Glomerular visceral epithelial cell (primary cell): Measurements from ENCODE around the gene ABHD11.
"Not testable (repeated sequence)": the region's sequence is repeated elsewhere in the genome, so short reads cannot be mapped to it uniquely, and the experiment has no call there.

ENCODE experiments used
- DNase-seq: peaks from one replicate; pipeline ENCODE4 v3.0.0-alpha.2; 2016; ENCODE audit errors: extremely low spot score

Gene ABHD11

DNA sequence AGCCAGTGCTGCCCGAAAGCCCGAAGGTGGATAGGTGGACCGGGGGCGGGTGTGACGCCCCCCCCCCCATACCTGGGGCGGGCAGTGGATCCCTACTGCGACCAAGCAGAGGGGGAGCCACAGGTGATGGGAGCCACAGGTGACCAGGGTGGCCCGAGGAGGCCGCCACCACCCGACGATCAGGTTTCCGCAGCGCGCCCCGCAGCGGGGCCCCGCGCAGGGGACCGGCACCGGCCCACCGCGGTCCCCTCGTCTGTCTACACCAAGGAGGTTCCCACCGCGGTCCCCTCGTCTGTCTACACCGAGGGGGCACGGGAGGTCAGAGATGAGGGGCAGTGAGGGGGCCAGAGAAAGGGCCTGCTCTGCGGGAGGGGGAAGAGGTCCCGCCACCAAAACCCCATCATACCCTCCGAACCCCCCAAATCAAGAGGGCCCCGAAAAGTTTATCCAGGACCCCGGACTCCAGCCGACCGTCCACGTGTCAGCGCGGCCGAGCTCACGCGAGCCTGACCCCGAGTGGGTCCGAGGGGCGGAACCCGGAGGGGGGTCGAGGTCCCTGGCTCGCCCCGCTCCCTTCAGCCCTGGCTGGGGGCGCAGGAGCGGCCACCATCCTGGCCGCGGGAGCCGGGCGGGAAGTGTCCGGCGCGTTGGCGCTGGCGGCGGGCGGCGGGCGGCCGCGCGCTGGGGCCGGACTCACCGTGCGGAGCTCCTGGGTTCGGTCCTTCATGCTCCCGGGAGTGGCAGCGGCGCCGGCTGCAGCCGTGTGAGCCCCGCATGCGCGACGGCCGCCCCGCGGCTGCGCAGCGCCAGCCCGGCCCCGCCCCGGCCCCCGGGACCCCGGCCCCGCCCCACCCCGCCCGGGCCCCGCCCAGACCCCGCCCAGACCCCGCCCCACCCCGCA, 19.4 kb downstream of the ABHD11 start, which contains the start of gene STX1A:
Gene STX1A (minus strand): TSS at position 765 of the 901 bp plus-strand sequence. CDS start 38 bp downstream, at position 727.
- peak; percentile 78 for DNase-seq

DNA sequence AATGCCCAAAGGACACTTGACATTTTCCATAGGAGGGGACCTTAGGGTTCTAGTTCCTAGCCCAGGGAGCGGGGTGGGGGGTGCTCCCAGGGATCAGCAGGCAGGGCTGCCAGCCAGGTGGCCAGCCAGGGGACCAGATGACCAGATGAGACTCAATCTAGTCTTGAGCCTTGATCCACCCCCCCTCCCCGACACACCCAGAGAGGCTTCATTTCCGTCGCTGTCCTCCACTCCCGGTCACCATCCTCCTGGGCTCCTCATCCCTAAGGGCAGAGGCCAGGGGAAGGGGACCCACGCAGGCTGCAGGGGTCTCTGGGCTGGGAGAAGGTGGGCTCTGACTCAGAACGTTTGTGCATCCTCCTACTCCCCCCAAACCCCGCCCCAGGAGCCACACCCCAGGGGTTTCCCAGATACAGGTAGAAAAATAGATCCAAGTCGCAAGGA, 20.1 kb downstream of the ABHD11 start:
- no peak for DNase-seq

DNA sequence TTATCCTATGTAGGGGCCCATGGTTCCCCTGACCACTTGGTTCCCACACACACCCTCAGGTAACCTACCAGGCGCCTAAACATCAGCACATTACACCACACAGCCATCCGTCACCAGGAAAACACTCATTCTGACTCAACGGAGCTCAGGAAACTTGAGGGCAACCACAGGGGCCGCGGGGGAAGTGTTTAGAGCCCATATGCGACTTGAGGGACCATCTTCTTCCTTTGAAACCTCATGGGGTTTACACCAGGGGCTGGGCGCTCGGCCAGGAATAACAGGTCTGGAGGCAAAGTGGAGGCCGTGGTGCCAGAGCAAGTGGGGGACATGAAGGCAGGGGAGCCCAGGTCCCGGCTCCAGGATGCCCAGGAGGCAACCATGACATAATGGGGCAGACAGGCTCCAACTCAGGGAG, 20.6 kb downstream of the ABHD11 start:
- peak; percentile 96 for DNase-seq

DNA sequence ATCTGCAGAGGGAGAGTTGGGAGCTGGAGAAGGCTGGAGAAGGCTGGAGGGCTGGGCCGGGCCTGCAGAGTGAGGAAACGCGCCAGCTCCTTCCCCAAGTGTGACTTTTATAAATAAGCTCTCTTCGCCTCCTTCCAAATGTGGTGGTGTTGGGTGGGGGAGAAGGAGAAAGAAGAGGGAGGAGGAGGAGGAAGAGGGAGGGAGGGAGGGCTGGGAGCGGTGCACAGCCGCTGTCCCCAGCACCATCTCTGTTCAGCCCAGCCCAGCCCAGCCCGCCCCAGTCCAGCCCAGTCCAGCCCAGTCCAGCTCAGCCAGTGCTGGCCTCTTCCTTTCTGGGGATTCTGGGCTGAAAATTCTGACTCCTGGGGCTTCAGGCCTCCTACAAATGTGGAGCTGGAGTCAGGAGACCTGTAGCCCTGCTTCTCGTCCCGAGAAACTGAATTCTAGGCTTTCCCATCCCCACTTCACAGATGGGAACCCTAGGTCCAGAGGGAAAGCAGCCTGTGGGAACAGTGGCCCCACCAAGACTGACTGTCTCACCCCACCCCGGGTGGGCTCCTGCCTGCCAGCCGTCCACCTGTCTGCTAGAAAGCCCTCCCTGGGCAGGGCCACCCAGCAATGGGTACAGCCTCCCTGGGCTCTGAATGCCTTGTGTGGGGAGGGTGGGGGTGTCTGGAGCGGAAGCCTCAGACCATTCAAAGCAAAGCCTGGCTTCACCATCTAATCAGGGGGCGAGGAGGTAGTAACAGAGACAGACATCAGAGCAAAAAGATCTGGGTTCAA, 21.4 kb downstream of the ABHD11 start:
- no peak for DNase-seq

DNA sequence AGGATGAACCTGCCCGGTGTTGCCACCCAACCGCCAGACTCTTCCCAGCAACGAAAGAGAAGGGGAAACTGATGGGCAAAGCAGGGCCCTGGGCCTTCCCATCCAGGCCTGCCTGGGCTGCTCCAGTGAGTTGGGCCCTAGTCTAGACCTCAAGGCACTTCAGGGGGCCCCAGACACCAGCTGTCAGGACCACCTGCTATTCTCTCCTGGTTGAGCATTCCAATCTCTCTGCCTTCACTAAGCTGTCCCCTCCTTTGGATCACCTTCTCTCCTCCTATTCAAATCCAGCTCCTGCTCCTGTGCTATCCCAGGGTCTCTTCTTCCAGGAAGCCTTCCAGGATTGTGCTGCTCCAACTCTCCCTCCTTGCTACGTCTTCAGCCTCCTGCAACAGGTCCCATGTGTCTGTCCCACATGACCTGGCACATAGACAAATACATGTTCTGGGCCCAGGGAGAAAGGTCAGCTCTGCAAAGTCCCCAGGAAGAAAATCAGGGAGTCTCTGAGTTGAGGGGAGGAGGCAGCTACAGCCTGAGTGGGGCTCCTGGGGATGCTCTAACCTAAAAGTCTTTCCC, 22.2 kb downstream of the ABHD11 start:
- DNase-seq: no peak

DNA sequence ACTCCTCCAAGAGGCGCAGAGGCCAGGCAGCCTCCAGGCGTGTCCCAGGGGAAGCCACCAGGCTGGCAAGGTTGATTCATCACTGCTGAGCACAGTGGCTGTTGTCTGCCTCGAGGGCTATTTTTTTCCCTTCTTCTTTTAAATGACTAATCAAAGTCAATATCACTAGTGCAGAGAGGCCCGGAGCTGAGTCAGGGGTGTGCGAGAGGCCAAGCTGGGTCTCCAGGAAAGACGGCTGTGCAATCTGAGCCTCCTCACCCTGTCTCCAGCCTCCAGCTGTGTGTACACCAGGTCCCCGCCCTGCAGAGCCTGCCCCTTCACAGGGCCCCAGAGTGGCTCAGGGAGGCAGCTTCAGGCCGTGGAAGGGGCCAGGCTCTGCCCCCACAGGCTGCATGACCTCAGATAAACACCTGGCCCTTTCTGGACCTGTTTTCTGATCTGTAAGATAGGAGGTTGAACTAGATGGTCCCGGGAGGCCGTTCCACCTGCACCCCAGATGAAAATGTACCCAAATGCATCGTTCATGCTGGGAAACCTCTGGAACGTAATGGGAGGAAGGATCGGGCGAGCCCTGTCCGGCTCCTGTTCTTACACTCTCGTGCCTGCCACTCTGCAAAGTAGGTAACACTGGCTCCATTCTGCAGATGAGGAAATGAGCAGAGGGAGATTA, 22.8 kb downstream of the ABHD11 start:
- peak; percentile 93 for DNase-seq

DNA sequence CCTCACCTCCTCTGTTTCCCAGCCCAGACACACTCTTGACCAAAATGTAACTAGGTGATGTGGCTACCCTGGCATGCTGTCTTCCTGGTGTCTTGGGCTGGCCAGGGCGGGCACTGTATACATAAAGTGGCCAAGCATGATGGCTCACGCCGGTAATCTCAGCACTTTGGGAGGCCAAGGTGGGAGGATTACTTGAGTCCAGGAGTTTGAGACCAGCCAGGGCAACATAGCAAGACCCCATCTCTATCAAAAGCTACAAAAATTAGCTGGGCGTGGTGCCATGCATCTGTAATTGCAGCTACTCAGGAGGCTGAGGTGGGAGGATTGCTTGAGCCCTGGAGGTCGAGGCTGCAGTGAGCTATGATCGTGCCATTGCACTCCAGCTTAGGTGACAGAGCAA, 25.3 kb downstream of the ABHD11 start:
- DNase-seq: not testable (repeated sequence)

DNA sequence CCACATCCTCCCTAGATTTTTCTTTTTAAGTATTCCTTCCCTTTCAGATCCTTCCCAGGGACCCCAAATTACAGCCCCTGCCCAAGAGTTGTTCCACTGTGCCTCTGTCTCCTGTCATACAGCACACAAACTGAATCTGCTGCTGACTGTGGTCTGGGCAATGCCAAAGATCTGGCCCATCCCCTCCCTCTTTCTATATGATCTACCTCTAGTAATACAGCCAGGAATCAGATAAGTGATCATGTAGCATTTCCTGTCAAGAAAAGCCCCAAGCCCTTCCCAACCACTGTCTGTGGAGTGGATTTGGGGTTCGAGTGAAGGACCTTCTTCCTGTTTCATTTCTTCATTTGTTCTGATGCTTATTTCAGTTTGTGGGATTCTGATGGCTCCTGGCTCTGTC, 25.8 kb downstream of the ABHD11 start:
- no peak for DNase-seq

DNA sequence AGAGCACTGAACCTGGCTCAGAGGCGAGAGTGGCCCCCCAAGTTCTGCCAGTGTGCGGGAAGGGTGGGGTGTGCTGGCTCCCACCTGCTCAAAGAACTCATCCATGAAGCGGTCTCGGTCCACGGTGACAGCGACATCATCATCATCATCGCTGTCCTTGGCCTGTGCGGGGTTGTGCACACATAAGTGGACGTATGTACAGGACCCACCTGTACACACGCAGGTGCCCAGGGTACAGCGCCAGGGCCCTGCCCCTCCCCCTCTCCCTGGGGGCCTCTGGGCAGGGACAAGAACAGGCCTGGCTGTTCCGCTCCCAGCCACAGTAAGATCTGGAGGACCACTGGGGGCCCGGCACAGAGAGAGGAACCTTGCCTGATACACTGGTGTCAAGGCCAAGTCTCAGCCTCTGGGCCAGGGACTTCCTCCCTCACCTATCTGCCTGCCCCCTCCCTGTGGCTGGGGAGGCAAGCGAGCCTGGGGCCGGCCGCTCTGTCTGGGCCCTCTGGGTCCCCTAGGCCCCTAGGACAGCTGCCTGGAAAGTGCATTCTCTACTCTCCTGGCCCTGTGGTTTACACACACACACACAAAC, 29.5 kb downstream of the ABHD11 start:
- no peak for DNase-seq

DNA sequence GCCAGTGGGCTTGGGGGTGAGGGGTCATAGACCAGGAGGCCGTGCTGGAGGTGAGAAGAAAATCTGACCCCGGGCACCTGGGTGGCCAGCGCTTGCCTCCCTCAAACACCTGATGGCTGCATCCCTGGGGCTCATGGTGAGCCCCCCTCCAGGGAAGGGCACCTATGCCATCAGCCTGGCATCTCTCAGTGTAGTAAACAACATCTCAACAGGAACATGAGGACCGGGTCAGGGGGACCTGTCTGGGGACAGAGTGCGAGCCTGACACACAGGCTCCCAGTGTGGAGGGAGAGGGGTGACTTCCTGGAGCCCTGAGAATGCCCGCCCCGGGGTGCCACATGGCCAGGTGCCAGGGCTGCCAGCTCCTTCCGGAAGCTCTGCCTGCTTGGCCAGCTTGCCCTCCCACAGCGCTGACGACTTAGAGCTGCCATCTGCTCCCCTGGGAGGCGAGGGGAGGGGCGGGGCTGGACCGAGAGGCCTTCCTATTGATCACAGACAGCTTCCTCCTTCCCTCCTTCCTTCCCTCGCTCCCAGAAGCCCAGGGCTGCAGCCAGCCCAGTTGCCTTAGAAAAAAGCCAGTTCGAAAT, 31.5 kb downstream of the ABHD11 start:
- no peak for DNase-seq

DNA sequence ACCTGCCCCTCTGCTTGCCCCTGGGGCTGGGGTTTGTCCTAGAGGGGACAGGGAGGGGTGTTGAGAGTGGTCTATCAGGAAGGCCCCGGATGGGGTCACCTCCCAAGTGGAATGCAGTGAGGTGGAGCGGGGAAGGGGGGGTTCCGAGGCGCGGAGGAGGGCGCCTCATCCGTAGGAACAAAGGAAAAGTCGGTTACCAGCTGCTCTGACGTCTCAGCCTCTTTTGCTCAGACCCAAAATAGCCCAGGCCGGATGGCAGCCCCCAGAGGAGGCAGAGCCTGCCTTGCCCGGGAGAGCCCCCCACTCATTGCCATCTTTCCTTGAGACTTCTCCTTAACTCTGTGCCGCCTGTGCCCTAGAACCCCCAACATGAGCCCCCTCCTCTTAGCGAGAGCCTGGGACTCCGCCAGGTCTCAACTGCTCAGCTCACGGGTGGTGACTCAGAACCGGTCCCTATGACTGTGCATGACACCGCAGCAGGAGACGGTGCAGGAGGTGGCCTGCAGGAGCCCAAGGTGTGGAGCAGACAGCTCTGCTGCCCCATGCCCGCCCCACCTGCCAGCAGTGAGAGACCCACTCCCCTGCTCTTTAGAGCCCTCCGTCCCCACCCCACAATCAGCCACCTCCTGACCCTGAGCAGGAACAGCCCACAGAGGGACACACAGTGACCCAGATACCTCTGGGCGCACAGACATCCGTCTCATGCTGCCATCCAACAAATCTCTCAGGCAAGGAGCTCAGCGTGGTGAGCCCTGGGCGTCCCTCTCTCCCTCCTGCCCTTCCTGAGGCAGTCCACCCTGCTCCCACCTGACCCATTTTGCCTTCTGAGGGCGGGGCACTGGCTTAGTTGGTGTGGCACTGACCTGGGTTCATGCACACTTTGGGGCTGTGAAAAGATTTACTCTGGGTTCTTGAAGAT, 32.2 kb downstream of the ABHD11 start:
- no peak for DNase-seq

DNA sequence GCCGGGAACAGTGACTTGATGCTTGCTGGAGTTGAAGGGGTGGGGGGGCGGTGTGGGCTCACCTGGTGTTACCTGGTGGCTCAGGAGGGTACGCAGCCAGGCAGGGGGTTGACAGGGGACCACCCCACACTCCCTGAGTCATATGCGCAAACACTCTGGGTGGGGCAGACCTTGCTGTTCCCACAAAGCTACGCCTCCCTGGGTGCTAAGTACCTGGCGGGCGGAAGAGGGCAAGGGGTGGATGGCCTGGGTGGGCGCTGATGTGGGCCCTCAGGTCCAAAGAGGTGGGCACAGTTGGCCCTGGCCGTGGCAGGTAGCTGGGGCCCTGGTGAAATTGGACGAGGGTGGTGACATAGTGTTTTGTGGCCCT, 33.1 kb downstream of the ABHD11 start:
- no peak for DNase-seq

DNA sequence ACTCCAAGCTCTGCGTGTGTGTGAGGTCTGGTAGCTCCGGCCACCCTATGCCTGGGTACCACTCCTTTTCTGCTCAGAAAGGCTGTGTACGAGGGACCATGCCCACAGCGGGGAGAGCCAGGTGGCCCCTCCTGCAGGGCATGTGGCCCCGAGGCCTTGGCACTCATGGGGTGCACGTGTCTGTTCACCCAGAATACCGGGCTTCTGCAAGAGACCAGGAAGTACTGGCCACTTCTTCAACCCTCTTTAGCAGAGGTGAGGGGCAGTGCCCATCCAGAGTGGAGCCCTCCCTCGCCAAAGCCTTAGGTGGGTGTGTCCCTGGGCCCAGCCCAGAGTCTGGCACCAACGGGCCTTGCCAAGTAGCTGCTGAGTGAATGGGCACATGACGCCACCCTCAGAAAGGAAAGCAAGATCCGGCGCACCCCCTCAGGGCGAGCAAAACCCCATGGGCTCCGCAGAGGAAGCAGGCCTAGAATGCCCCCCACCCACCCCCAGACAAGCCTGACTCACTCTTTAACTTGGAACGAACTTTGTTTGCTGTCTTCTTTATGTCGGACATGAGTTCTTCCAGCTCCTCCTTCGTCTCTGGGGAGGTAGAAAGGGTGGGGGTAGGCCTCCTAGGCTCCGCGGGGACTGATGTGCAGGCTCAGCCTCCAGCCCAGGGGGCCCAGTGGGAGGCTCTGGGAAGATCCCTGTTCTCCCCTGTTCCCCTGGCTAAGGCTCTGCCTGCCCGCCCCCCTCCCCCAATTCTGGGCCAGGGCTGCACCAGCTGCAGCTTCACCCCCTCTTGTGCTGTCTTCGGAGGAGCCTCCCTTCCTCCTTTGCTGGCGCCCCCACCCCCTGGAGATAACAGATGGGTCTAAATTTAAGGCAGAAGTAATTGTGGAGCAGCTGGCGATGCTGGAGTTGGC, 33.7 kb downstream of the ABHD11 start:
- no peak for DNase-seq

DNA sequence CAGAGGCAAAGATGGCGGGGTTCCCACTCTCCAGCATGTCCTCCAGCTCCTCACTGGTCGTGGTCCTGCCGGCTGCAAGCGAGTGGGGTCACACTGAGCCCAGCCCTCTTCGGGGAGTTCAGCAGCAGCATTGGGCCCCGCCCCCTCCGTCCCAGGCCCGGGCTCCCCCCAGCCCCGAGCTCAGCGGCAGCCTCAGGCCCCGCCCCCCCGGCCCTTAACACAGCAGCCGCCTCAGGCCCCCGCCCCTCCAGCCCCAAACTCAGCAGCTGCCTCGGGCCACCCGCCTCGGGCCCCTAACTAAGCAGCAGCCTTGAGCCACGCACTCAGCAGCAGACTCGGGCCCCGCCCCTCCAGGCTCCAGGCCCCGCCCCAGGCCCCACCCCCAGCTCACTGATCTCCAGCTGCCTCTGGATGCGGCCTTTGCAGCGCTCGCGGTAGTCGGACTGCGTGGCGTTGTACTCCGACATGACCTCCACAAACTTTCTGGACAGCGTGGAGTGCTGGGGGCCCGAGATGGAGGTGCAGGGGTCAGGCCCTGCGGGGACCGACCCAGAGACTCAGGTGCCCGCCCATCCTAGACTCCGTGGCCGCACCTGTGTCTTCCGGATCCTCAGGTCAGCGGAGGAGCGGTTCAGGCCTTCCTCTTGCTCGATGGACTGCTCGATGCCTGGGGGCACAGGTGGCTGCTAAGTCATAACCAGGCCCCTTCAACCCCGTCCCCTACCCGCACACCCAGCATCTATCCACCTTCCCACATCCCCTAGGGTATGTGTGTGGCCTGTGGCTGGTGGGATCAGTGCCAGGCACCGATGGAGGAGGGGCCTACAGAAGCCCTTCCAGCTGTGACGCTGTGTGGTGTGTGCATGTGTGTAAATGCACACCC, 34.6 kb downstream of the ABHD11 start:
- DNase-seq: no peak

DNA sequence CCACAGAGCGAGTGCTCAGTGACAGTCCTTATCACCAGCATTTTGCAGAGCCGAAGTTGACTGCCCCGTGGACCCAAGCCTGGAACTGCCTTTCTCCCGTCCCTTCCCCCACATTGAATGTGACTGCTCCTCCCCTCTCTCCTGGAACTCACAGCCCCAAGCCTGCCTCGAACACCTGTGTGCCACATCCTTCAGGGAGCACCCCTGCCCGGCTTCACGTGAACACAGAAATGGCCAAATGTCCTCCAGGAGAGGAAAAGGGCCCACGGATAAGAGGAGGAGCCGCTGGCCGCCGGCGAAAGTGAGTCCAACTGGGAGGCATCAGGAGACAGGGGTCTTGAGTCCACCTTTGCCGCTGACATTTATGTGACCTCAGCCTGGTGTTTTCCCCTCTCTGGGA, 35.4 kb downstream of the ABHD11 start:
- DNase-seq: no peak

DNA sequence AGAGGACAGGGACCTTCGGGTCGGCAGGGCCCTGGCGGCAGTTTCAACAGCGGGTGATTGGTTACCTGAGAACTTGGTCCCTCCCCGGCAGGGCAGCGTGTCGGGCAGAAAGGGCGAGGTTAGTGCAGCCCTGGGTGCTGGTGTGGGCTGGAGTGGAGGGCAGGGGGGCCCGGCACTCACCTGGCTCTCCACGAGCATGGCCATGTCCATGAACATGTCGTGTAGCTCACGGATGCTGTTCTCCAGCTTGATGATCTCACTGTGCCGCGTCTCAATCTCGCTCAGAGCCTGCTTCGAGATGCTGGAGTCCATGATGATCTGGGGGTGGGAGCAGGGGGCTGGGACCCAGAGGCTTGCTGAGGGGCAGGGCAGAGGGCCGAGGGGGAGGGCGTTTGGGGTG, 35.9 kb downstream of the ABHD11 start:
- DNase-seq: no peak

DNA sequence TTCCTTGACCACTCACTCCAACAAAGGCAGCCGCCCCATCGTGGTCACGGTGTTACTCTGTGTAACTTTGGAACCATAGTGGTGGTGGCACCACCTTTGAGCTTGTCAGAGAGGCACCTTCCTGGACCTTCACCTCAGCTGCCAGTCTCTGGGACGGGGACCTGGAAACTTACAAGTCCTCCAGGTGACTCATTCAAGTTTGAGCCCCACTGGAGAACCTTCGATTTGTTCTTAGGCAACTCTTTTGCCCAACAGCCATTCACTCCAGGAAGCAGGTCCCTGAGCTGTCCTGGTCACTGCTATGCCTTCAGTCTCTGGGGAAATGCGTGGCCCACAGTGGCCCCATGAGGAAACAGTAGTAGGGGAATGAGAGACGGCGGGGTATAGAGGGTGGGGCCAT, 36.4 kb downstream of the ABHD11 start:
- no peak for DNase-seq
